ENCODE data around the gene TPH1. TPM values are rescaled to one million over a fixed set of nuclear protein-coding genes. Genes with fewer than 3 reads are reported as not detected.

TPH1 gene
- total RNA-seq, 4 donors from 2014 or later: 9.1 to 18.6 (median 12.6) TPM

GRCh38 chr11:18081551-18081950 is 35.5 kb upstream of the TPH1 start:
- Histone ChIP-seq H3K27ac (no peak overlapping the region), H3K4me1 (no peaks in the 10 kb centered on the region), H3K36me3 (peaks cover 0 to 38% (median 0%) of the 10 kb centered on the region in 3 donors), H3K9me3 (no peaks in the 10 kb centered on the region), H3K4me3 (no peak overlapping the region), H3K27me3 (no peaks in the 10 kb centered on the region)
- no peak for TF ChIP-seq POLR2A (IDR thresholded peaks at IDR 0.05)
- no peak for TF ChIP-seq CTCF (IDR thresholded peaks at IDR 0.05)
- DNase-seq: no peak

GRCh38 chr11:18080451-18080850 is 34.4 kb upstream of the TPH1 start:
- no peak overlapping the region for H3K27ac ChIP-seq
- TF ChIP-seq POLR2A (IDR thresholded peaks at IDR 0.05) (no peak), CTCF (IDR thresholded peaks at IDR 0.05) (no peak)
- H3K9me3 ChIP-seq: no peaks in the 10 kb centered on the region
- no peak for DNase-seq
- no peak overlapping the region for H3K4me3 ChIP-seq
- no peaks in the 10 kb centered on the region for H3K4me1 ChIP-seq
- no peaks in the 10 kb centered on the region for H3K27me3 ChIP-seq
- H3K36me3 ChIP-seq: peaks cover 0 to 27% (median 0%) of the 10 kb centered on the region in 3 donors

- TF ChIP-seq POLR2A (IDR thresholded peaks at IDR 0.05) (no peak), CTCF (IDR thresholded peaks at IDR 0.05) (no peak)
- H3K4me1 ChIP-seq: no peaks in the 10 kb centered on the region
- no peak overlapping the region for H3K27ac ChIP-seq
- H3K4me3 ChIP-seq: no peak overlapping the region
- H3K9me3 ChIP-seq: no peaks in the 10 kb centered on the region
- H3K27me3 ChIP-seq: no peaks in the 10 kb centered on the region
- H3K36me3 ChIP-seq: peaks cover 0 to 13% (median 0%) of the 10 kb centered on the region in 3 donors
- no peak for DNase-seq
Observed at GRCh38 chr11:18078909-18079308, 32.8 kb upstream of the TPH1 start.

- TF ChIP-seq CTCF (IDR thresholded peaks at IDR 0.05) (no peak), POLR2A (IDR thresholded peaks at IDR 0.05) (no peak)
- Histone ChIP-seq H3K9me3 (no peaks in the 10 kb centered on the region), H3K36me3 (peaks cover 0 to 8% (median 0%) of the 10 kb centered on the region in 3 donors), H3K4me3 (no peak overlapping the region), H3K27me3 (no peaks in the 10 kb centered on the region), H3K27ac (no peak overlapping the region), H3K4me1 (no peaks in the 10 kb centered on the region)
- DNase-seq: no peak
Observed at GRCh38 chr11:18075444-18075843, 29.4 kb upstream of the TPH1 start.

- Histone ChIP-seq H3K36me3 (no peaks in the 10 kb centered on the region), H3K27ac (no peak overlapping the region), H3K4me3 (no peak overlapping the region), H3K4me1 (no peaks in the 10 kb centered on the region), H3K9me3 (no peaks in the 10 kb centered on the region), H3K27me3 (no peaks in the 10 kb centered on the region)
- TF ChIP-seq POLR2A (IDR thresholded peaks at IDR 0.05) (no peak), CTCF (IDR thresholded peaks at IDR 0.05) (no peak)
- no peak for DNase-seq
Observed at GRCh38 chr11:18071098-18071705, 25.1 kb upstream of the TPH1 start.

GRCh38 chr11:18067372-18067771 is 21.3 kb upstream of the TPH1 start:
- DNase-seq: no peak
- TF ChIP-seq CTCF (IDR thresholded peaks at IDR 0.05): no peak
- TF ChIP-seq POLR2A (IDR thresholded peaks at IDR 0.05): no peak
- Histone ChIP-seq H3K4me3 (no peak overlapping the region), H3K9me3 (no peaks in the 10 kb centered on the region), H3K4me1 (no peaks in the 10 kb centered on the region), H3K36me3 (no peaks in the 10 kb centered on the region), H3K27me3 (no peaks in the 10 kb centered on the region), H3K27ac (no peak overlapping the region)

Measured in Peyer's patch (tissue), 4 donors.